HepG2 (cell line): ENCODE results near the gene THAP9. TPM values are rescaled to one million over a fixed set of nuclear protein-coding genes. Genes with fewer than 3 reads are reported as not detected.
A peak's percentile ranks its signal among the peaks of the same experiment; 100 is the strongest.

ENCODE experiments used
- AHR ChIP-seq: IDR thresholded peaks from 2 replicates; pipeline ENCODE4 v1.6.1; 2018; ENCODE audit warnings: missing genetic modification reagents, missing compliant biosample characterization
- ATAD3A ChIP-seq: sonication (generic); formaldehyde crosslinking; IDR thresholded peaks from 2 replicates; pipeline ENCODE4 v1.4.0; 2020; ENCODE audit warnings: missing genetic modification reagents
- CEBPB ChIP-seq: IDR thresholded peaks from 2 replicates; pipeline ENCODE4 v1.6.1; 2011; ENCODE audit warnings: low read depth, low read length, improper control_type of control experiment, borderline replicate concordance
- GATAD2A ChIP-seq: IDR thresholded peaks from 2 replicates; pipeline ENCODE4 v1.6.1; 2016
- GTF3A ChIP-seq: sonication (generic); formaldehyde crosslinking; conservative IDR thresholded peaks from 2 replicates; pipeline ENCODE4 v1.4.0; 2020; ENCODE audit warnings: mild to moderate bottlenecking, missing genetic modification reagents
- MAFK ChIP-seq, 2 experiments: IDR thresholded peaks in 1 of 2; conservative IDR thresholded peaks in 1 of 2; 2 replicates each; pipeline ENCODE4 v1.6.1; 2011; ENCODE audit warnings: improper control_type of control experiment in 2 of 2, low read length in 2 of 2
- MYPOP ChIP-seq: sonication (generic); formaldehyde crosslinking; IDR thresholded peaks from 2 replicates; pipeline ENCODE4 v1.8.1; 2023; ENCODE audit warnings: mild to moderate bottlenecking, moderate library complexity, missing genetic modification reagents
- PRDM10 ChIP-seq: sonication (generic); formaldehyde crosslinking; IDR thresholded peaks from 2 replicates; pipeline ENCODE4 v1.4.0; 2020; ENCODE audit warnings: low read depth, missing genetic modification reagents
- SAP130 ChIP-seq: IDR thresholded peaks from 2 replicates; pipeline ENCODE4 v1.6.1; 2016; ENCODE audit warnings: low read depth
- SETDB1 ChIP-seq: sonication (generic); formaldehyde crosslinking; IDR thresholded peaks from 2 replicates; pipeline ENCODE4 v1.5.1; 2020; ENCODE audit warnings: missing genetic modification reagents, mild to moderate bottlenecking, borderline replicate concordance
- SIX4 ChIP-seq: sonication (generic); formaldehyde crosslinking; IDR thresholded peaks from 2 replicates; pipeline ENCODE4 v1.4.0; 2020; ENCODE audit warnings: missing genetic modification reagents
- YY1 ChIP-seq: IDR thresholded peaks from 2 replicates; pipeline ENCODE4 v1.6.1; 2011; ENCODE audit warnings: low read length, low read depth, moderate library complexity, mild to moderate bottlenecking; ENCODE audit not compliant: insufficient read depth, insufficient replicate concordance
- ZBTB42 ChIP-seq: sonication (generic); formaldehyde crosslinking; IDR thresholded peaks from 2 replicates; pipeline ENCODE4 v1.5.0; 2020; ENCODE audit warnings: mild to moderate bottlenecking, missing genetic modification reagents
- ZMAT5 ChIP-seq: sonication (generic); formaldehyde crosslinking; IDR thresholded peaks from 2 replicates; pipeline ENCODE4 v1.5.0; 2020; ENCODE audit warnings: mild to moderate bottlenecking, low read depth, missing genetic modification reagents, borderline replicate concordance
- ZNF329 ChIP-seq: sonication (generic); formaldehyde crosslinking; IDR thresholded peaks from 2 replicates; pipeline ENCODE4 v1.9.0; 2021; ENCODE audit warnings: low read depth, mild to moderate bottlenecking, missing genetic modification reagents
- ZNF350 ChIP-seq: sonication (generic); formaldehyde crosslinking; IDR thresholded peaks from 2 replicates; pipeline ENCODE4 v1.4.0; 2020; ENCODE audit warnings: mild to moderate bottlenecking, low read depth, missing genetic modification reagents, borderline replicate concordance
- ZNF558 ChIP-seq: sonication (generic); formaldehyde crosslinking; IDR thresholded peaks from 2 replicates; pipeline ENCODE4 v1.9.0; 2022; ENCODE audit warnings: mild to moderate bottlenecking, missing genetic modification reagents, borderline replicate concordance
- ZNF569 ChIP-seq: sonication (generic); formaldehyde crosslinking; IDR thresholded peaks from 2 replicates; pipeline ENCODE4 v1.5.0; 2020; ENCODE audit warnings: mild to moderate bottlenecking, missing genetic modification reagents, moderate library complexity, borderline replicate concordance
- ZNF589 ChIP-seq: sonication (generic); formaldehyde crosslinking; conservative IDR thresholded peaks from 2 replicates; pipeline ENCODE4 v1.8.0; 2022; ENCODE audit warnings: mild to moderate bottlenecking, moderate library complexity, missing genetic modification reagents
- ZNF644 ChIP-seq: IDR thresholded peaks from 2 replicates; pipeline ENCODE4 v1.6.1; 2016; ENCODE audit warnings: low read depth
- ZNF800 ChIP-seq: sonication (generic); formaldehyde crosslinking; IDR thresholded peaks from 2 replicates; pipeline ENCODE4 v1.4.0; 2020; ENCODE audit warnings: missing genetic modification reagents
- ZSCAN25 ChIP-seq: sonication (generic); formaldehyde crosslinking; IDR thresholded peaks from 2 replicates; pipeline ENCODE4 v1.8.0; 2022; ENCODE audit warnings: mild to moderate bottlenecking, missing genetic modification reagents
- polyA plus RNA-seq, 8 experiments: library from polyadenylated mRNA; depleted of rRNA in 3 of 8; stranded (reverse) in 7 of 8; unstranded in 1 of 8; fragments of >200 nt; fragmentation: Illumina TruSeq in 4 of 8; extraction: Trizol in 4 of 8; gene quantifications; 2 replicates each; pipeline versions ENCODE4 v1.2.1 to v1.2.3, GENCODE V29; 2011 to 2016; ENCODE audit warnings: low read depth in 4 of 8, missing spikeins in 1 of 8, mixed read lengths in 1 of 8; ENCODE audit not compliant: insufficient read depth in 1 of 8
- total RNA-seq, 5 experiments: library from RNA; depleted of rRNA; stranded (reverse); fragments of >200 nt; fragmentation: Illumina TruSeq; extraction: Trizol; gene quantifications; 2 replicates each; pipeline ENCODE4 v1.2.3, GENCODE V29; 2016; ENCODE audit warnings: low read depth in 1 of 5
- TF ChIP-seq, protein P1 (sequence below): IDR thresholded peaks from 2 replicates; pipeline ENCODE4 v1.6.1; 2012; ENCODE audit warnings: inconsistent platforms
- TF ChIP-seq, protein P2 (sequence below): sonication (generic); formaldehyde crosslinking; IDR thresholded peaks from 2 replicates; pipeline ENCODE4 v1.4.0; 2020; ENCODE audit warnings: missing genetic modification reagents

The THAP9 gene
- total and polyA plus RNA-seq, 2 of the 13 experiments (the other 11 are each of a cell fraction or from before 2014, with no cell fraction given), result 6.0 to 7.2 TPM

DNA sequence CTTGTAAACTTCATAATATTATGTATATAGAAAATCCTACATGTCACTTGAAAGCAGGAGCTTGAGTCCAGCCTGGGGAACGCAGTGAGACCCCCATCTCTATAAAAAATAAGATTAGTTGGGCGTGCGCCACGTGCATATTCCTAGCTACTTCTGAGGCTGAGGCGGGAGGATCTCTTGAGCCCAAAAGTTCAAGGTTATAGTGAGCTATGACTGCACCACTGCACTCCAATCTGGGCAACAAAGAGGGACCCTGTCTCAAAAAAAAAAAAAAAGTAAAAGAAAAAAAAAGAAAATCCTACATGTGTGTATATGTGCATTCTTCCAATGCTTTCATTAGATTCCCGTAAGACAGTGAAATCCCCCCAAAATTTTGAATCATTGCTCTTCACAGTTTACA lies 11.2 kb upstream of the THAP9 start (continued):
- TF ChIP-seq ZNF800, result no peak
- TF ChIP-seq SAP130 (CRISPR knock-in tag), result peak; percentile 59
- no peak for TF ChIP-seq MAFK (conservative IDR thresholded peaks at IDR 0.05 in 1 of 2, IDR thresholded peaks at IDR 0.05 in 1 of 2; ENCODE audit: low read length in 2 of 2)
- no peak for TF ChIP-seq ATAD3A (CRISPR knock-in tag)
- no peak for TF ChIP-seq SETDB1 (CRISPR knock-in tag)
- no peak for TF ChIP-seq ZNF644 (CRISPR knock-in tag)
- TF ChIP-seq ZSCAN25 (CRISPR knock-in tag), result no peak
- no peak for TF ChIP-seq ZNF589 (CRISPR knock-in tag)
- TF ChIP-seq ZNF558 (CRISPR knock-in tag), result no peak
- TF ChIP-seq CEBPB, result no peak
- TF ChIP-seq, protein P1, sequence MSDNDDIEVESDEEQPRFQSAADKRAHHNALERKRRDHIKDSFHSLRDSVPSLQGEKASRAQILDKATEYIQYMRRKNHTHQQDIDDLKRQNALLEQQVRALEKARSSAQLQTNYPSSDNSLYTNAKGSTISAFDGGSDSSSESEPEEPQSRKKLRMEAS, result peak; percentile 79; the same call in 1 of the 2 replicates
- TF ChIP-seq GTF3A (CRISPR knock-in tag), result no peak
- no peak for TF ChIP-seq AHR (CRISPR knock-in tag)
- TF ChIP-seq PRDM10, result no peak
- no peak for TF ChIP-seq YY1
- TF ChIP-seq, protein P2, sequence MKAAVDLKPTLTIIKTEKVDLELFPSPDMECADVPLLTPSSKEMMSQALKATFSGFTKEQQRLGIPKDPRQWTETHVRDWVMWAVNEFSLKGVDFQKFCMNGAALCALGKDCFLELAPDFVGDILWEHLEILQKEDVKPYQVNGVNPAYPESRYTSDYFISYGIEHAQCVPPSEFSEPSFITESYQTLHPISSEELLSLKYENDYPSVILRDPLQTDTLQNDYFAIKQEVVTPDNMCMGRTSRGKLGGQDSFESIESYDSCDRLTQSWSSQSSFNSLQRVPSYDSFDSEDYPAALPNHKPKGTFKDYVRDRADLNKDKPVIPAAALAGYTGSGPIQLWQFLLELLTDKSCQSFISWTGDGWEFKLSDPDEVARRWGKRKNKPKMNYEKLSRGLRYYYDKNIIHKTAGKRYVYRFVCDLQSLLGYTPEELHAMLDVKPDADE (CRISPR knock-in tag), result no peak
- no peak for TF ChIP-seq ZNF569
- TF ChIP-seq ZBTB42 (CRISPR knock-in tag), result no peak
- TF ChIP-seq SIX4 (CRISPR knock-in tag), result no peak
- TF ChIP-seq MYPOP (CRISPR knock-in tag), result no peak
- TF ChIP-seq ZNF329 (CRISPR knock-in tag), result no peak
- TF ChIP-seq GATAD2A (CRISPR knock-in tag), result 0 out of 2 replicates have a peak, but pooled peaks have one; percentile 10
- TF ChIP-seq ZMAT5, result no peak
- no peak for TF ChIP-seq ZNF350 (CRISPR knock-in tag)
